Measurements from ENCODE around the gene BRWD1. TPM values are rescaled to one million over a fixed set of nuclear protein-coding genes. Genes with fewer than 3 reads are reported as not detected.
A peak's percentile ranks its signal among the peaks of the same experiment; 100 is the strongest.

BRWD1 gene
- total RNA-seq, 2 experiments from 2014 or later: 53.2 to 61.7 TPM

DNA sequence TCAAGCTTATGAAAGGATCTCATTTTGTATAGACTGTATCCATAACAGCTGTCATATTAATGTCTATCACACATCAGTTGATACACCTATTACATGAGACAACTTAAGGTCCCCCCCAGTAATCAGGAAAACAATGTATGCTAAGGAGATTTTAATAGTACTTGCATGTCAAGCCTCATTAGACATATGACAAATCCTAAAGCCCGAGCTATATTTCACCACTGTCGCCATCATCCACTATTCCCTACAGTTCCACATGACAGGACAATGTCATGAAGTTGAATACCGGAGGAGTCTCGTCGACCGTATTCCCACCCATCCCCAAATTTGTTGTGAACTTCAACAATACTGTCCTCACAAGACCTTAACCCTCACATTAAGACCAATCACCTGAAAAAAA lies 32.0 kb upstream of the BRWD1 start:
- Histone ChIP-seq H3K4me2 (ENCODE audit: low read length) (peak overlapping the region; percentile 92), H3K9me3 (ENCODE audit: low read length) (no peaks in the 10 kb centered on the region), H3K36me3 (ENCODE audit: insufficient read depth, low read length) (peaks cover 77% of the 10 kb centered on the region), H3K27ac (ENCODE audit: low read depth, low read length, poor library complexity, severe bottlenecking) (no peak overlapping the region), H3K9me2 (ENCODE audit: insufficient read depth, low read length) (no peaks in the 10 kb centered on the region), H4K20me1 (ENCODE audit: insufficient read depth, low read length) (peaks cover 35% of the 10 kb centered on the region), H3K4me1 (ENCODE audit: insufficient read depth, low read length, poor library complexity, severe bottlenecking) (peaks cover 32% of the 10 kb centered on the region), H2AFZ (ENCODE audit: low read length) (no peak overlapping the region), H3K79me2 (ENCODE audit: insufficient read depth, low read depth, low read length) (peaks cover 63% of the 10 kb centered on the region), H3K4me3 (ENCODE audit: low read depth, low read length, poor library complexity, severe bottlenecking) (peak overlapping the region; percentile 90)
- TF ChIP-seq, protein P1, sequence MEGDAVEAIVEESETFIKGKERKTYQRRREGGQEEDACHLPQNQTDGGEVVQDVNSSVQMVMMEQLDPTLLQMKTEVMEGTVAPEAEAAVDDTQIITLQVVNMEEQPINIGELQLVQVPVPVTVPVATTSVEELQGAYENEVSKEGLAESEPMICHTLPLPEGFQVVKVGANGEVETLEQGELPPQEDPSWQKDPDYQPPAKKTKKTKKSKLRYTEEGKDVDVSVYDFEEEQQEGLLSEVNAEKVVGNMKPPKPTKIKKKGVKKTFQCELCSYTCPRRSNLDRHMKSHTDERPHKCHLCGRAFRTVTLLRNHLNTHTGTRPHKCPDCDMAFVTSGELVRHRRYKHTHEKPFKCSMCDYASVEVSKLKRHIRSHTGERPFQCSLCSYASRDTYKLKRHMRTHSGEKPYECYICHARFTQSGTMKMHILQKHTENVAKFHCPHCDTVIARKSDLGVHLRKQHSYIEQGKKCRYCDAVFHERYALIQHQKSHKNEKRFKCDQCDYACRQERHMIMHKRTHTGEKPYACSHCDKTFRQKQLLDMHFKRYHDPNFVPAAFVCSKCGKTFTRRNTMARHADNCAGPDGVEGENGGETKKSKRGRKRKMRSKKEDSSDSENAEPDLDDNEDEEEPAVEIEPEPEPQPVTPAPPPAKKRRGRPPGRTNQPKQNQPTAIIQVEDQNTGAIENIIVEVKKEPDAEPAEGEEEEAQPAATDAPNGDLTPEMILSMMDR (conservative IDR thresholded peaks at IDR 0.05; ENCODE audit: low read length): no peak
- no peak for TF ChIP-seq EZH2phosphoT487 (IDR thresholded peaks at IDR 0.05; ENCODE audit: borderline replicate concordance, low read depth, low read length)
- ChIA-PET POLR2A (interaction anchor here (0.7 to 1.6 kb wide), 7 partner anchors 8 to 35 kb away, joined by 3 to 15 read pairs (median 4); a partner anchor contains a TSS), CTCF (ENCODE audit: unreplicated experiment) (no interaction called here)
- no peak for DNase-seq (ENCODE audit: low spot score)
- intact Hi-C loops (cut with micrococcal nuclease; ENCODE audit: unreplicated experiment): no loop called here
- BruUV-seq (replicated peaks): no TSS peak

DNA sequence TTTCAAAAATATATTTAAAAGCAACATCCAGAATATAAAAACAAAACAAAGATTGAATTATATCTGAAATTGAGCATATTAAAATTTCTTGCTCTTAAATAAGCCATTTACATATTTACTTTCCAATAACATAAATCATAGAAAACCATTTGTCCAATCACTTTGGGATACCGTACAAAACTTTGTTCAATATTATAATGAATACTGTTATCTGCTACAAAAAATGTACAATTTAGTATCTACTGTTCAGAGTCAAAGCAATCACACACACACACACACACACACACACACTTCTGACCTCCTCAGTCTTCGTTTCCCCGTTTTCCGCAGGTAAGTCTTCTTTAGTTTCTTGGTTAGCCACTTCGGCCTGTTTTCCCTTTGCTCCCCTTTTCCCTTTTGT lies 31.4 kb upstream of the BRWD1 start:
- H3K4me3 ChIP-seq (ENCODE audit: low read depth, low read length, poor library complexity, severe bottlenecking): peak overlapping the region; percentile 90
- H3K9me3 ChIP-seq (ENCODE audit: low read length): no peaks in the 10 kb centered on the region
- H3K4me1 ChIP-seq (ENCODE audit: insufficient read depth, low read length, poor library complexity, severe bottlenecking): peaks cover 26% of the 10 kb centered on the region
- ChIA-PET CTCF (ENCODE audit: unreplicated experiment) (no interaction called here), POLR2A (interaction anchor here (0.7 to 1.6 kb wide), 5 partner anchors 9 to 36 kb away, joined by 3 to 15 read pairs (median 3); a partner anchor contains a TSS)
- peaks cover 81% of the 10 kb centered on the region for H3K36me3 ChIP-seq (ENCODE audit: insufficient read depth, low read length)
- no peak overlapping the region for H3K27ac ChIP-seq (ENCODE audit: low read depth, low read length, poor library complexity, severe bottlenecking)
- intact Hi-C loops (cut with micrococcal nuclease; ENCODE audit: unreplicated experiment): no loop called here
- H3K4me2 ChIP-seq (ENCODE audit: low read length): peak overlapping the region; percentile 92
- TF ChIP-seq, protein P1 (conservative IDR thresholded peaks at IDR 0.05; ENCODE audit: low read length): no peak
- TF ChIP-seq EZH2phosphoT487 (IDR thresholded peaks at IDR 0.05; ENCODE audit: borderline replicate concordance, low read depth, low read length): no peak
- H3K79me2 ChIP-seq (ENCODE audit: insufficient read depth, low read depth, low read length): peaks cover 57% of the 10 kb centered on the region
- H3K9me2 ChIP-seq (ENCODE audit: insufficient read depth, low read length): no peaks in the 10 kb centered on the region
- DNase-seq (ENCODE audit: low spot score): no peak
- no peak overlapping the region for H2AFZ ChIP-seq (ENCODE audit: low read length)
- peaks cover 35% of the 10 kb centered on the region for H4K20me1 ChIP-seq (ENCODE audit: insufficient read depth, low read length)
- no TSS peak for BruUV-seq (replicated peaks)

DNA sequence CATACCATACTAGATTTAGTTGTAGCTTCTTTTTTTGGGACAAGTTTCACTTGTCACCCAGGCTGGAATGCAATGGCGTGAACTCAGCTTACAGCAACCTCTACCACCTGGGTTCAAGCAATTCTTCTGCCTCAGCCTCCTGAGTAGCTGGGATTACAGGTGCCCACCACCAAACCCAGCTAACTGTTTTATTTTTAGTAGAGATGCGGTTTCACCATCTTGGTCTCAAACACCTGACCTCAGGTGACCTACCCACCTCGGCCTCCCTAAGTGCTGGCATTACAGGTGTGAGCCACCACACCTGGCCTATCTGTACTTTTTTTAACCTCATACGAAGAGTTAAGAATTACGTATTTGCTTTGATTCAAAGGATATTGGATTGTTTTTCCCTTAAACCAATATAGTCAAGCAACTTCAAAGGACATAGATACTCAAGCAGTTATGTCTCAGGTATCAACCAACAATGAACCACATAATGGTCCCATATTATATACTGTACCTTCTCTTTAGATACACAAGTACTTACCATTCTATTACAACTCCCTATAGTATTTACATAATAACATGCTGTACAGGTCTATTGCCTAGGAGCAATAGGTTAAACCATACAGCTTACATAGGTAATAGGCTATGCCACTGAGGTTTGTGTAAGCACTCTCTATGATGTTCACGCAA lies 28.0 kb upstream of the BRWD1 start:
- H4K20me1 ChIP-seq (ENCODE audit: insufficient read depth, low read length): peaks cover 19% of the 10 kb centered on the region
- ChIA-PET POLR2A (interaction anchor here (0.7 to 1.2 kb wide), 2 partner anchors 9 to 407 kb away, joined by 3 read pairs; no protein-coding TSS in a partner anchor), CTCF (ENCODE audit: unreplicated experiment) (no interaction called here)
- no peak for DNase-seq (ENCODE audit: low spot score)
- H3K4me2 ChIP-seq (ENCODE audit: low read length): no peak overlapping the region
- H3K79me2 ChIP-seq (ENCODE audit: insufficient read depth, low read depth, low read length): peaks cover 34% of the 10 kb centered on the region
- H3K4me1 ChIP-seq (ENCODE audit: insufficient read depth, low read length, poor library complexity, severe bottlenecking): peaks cover 32% of the 10 kb centered on the region
- no TSS peak for BruUV-seq (replicated peaks)
- H2AFZ ChIP-seq (ENCODE audit: low read length): no peak overlapping the region
- peaks cover 60% of the 10 kb centered on the region for H3K36me3 ChIP-seq (ENCODE audit: insufficient read depth, low read length)
- H3K9me2 ChIP-seq (ENCODE audit: insufficient read depth, low read length): no peaks in the 10 kb centered on the region
- intact Hi-C loops (cut with micrococcal nuclease; ENCODE audit: unreplicated experiment): no loop called here
- TF ChIP-seq EZH2phosphoT487 (IDR thresholded peaks at IDR 0.05; ENCODE audit: borderline replicate concordance, low read depth, low read length): no peak
- TF ChIP-seq, protein P1 (conservative IDR thresholded peaks at IDR 0.05; ENCODE audit: low read length): no peak
- no peak overlapping the region for H3K4me3 ChIP-seq (ENCODE audit: low read depth, low read length, poor library complexity, severe bottlenecking)
- no peak overlapping the region for H3K27ac ChIP-seq (ENCODE audit: low read depth, low read length, poor library complexity, severe bottlenecking)
- H3K9me3 ChIP-seq (ENCODE audit: low read length): no peaks in the 10 kb centered on the region
